IMR-90 (cell line): ENCODE results near the gene ARMC5.

ENCODE experiments used
- CEBPB ChIP-seq: IDR thresholded peaks from 2 replicates; pipeline ENCODE4 v1.6.1; 2012; ENCODE audit warnings: low read depth, low read length, improper control_type of control experiment
- FOS ChIP-seq: fragments of 150-350 bp; IDR thresholded peaks from 2 replicates; pipeline ENCODE4 v1.6.1; 2016; ENCODE audit warnings: low read depth, low read length
- MAZ ChIP-seq: IDR thresholded peaks from 2 replicates; pipeline ENCODE4 v1.6.1; 2012; ENCODE audit warnings: low read depth, mild to moderate bottlenecking, low read length, improper control_type of control experiment, moderate library complexity, borderline replicate concordance
- MXI1 ChIP-seq: IDR thresholded peaks from 2 replicates; pipeline ENCODE4 v1.6.1; 2012; ENCODE audit warnings: low read depth, mild to moderate bottlenecking, low read length, moderate library complexity, borderline replicate concordance
- POLR2A ChIP-seq: IDR thresholded peaks from 2 replicates; pipeline ENCODE4 v1.6.1; 2012; ENCODE audit warnings: mild to moderate bottlenecking, low read depth, low read length
- RAD21 ChIP-seq: IDR thresholded peaks from 2 replicates; pipeline ENCODE4 v1.6.1; 2012; ENCODE audit warnings: low read length, improper control_type of control experiment
- RFX5 ChIP-seq: IDR thresholded peaks from 2 replicates; pipeline ENCODE4 v1.8.0; 2012; ENCODE audit warnings: low read depth, mild to moderate bottlenecking, low read length, moderate library complexity
- SMC3 ChIP-seq: fragments of 150-350 bp; IDR thresholded peaks from 2 replicates; pipeline ENCODE4 v1.6.1; 2016; ENCODE audit warnings: low read depth, mild to moderate bottlenecking, antibody characterized with exemption, low read length, moderate library complexity
- TF ChIP-seq, protein P1 (sequence below): conservative IDR thresholded peaks from 2 replicates; pipeline ENCODE4 v1.5.1; 2012; ENCODE audit warnings: mild to moderate bottlenecking, low read depth, low read length, improper control_type of control experiment
- TF ChIP-seq, protein P2 (sequence below): fragments of 150-350 bp; IDR thresholded peaks from 2 replicates; pipeline ENCODE4 v1.6.1; 2016; ENCODE audit warnings: low read depth, mild to moderate bottlenecking, low read length, moderate library complexity, borderline replicate concordance

DNA sequence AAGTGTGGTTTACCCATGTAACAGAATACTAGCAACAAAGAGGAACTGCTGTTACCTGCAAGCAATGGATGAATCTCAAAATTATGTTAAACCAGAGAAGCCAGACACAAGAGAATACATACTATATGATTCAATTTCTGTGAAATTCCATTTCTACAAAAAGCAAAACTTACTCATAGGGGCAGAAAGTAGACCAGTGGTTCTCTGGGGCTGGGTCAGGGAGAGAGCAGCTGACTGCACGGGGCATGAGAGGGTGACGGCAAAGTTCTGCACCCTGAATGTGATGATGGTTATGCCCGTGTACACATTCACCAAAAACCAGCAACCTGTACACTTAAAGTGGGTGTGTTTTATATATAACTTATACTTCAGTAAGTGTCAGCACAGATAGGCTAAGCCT is 19.8 kb upstream of the ARMC5 start:
- TF ChIP-seq, protein P1, sequence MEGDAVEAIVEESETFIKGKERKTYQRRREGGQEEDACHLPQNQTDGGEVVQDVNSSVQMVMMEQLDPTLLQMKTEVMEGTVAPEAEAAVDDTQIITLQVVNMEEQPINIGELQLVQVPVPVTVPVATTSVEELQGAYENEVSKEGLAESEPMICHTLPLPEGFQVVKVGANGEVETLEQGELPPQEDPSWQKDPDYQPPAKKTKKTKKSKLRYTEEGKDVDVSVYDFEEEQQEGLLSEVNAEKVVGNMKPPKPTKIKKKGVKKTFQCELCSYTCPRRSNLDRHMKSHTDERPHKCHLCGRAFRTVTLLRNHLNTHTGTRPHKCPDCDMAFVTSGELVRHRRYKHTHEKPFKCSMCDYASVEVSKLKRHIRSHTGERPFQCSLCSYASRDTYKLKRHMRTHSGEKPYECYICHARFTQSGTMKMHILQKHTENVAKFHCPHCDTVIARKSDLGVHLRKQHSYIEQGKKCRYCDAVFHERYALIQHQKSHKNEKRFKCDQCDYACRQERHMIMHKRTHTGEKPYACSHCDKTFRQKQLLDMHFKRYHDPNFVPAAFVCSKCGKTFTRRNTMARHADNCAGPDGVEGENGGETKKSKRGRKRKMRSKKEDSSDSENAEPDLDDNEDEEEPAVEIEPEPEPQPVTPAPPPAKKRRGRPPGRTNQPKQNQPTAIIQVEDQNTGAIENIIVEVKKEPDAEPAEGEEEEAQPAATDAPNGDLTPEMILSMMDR = no peak
- TF ChIP-seq POLR2A (no peak), RAD21 (no peak), FOS (no peak), CEBPB (no peak), MXI1 (no peak), MAZ (no peak), SMC3 (no peak), RFX5 (no peak)
- TF ChIP-seq, protein P2, sequence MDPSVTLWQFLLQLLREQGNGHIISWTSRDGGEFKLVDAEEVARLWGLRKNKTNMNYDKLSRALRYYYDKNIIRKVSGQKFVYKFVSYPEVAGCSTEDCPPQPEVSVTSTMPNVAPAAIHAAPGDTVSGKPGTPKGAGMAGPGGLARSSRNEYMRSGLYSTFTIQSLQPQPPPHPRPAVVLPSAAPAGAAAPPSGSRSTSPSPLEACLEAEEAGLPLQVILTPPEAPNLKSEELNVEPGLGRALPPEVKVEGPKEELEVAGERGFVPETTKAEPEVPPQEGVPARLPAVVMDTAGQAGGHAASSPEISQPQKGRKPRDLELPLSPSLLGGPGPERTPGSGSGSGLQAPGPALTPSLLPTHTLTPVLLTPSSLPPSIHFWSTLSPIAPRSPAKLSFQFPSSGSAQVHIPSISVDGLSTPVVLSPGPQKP = no peak
